Measurements from ENCODE around the gene PRPF6. TPM values are rescaled to one million over a fixed set of nuclear protein-coding genes. Genes with fewer than 3 reads are reported as not detected.
A peak's percentile ranks its signal among the peaks of the same experiment; 100 is the strongest.

PRPF6 gene, protein sequence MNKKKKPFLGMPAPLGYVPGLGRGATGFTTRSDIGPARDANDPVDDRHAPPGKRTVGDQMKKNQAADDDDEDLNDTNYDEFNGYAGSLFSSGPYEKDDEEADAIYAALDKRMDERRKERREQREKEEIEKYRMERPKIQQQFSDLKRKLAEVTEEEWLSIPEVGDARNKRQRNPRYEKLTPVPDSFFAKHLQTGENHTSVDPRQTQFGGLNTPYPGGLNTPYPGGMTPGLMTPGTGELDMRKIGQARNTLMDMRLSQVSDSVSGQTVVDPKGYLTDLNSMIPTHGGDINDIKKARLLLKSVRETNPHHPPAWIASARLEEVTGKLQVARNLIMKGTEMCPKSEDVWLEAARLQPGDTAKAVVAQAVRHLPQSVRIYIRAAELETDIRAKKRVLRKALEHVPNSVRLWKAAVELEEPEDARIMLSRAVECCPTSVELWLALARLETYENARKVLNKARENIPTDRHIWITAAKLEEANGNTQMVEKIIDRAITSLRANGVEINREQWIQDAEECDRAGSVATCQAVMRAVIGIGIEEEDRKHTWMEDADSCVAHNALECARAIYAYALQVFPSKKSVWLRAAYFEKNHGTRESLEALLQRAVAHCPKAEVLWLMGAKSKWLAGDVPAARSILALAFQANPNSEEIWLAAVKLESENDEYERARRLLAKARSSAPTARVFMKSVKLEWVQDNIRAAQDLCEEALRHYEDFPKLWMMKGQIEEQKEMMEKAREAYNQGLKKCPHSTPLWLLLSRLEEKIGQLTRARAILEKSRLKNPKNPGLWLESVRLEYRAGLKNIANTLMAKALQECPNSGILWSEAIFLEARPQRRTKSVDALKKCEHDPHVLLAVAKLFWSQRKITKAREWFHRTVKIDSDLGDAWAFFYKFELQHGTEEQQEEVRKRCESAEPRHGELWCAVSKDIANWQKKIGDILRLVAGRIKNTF
- 100 to 1,000 TPM in 1 of 3 donors, 10 to 100 TPM in 2; 95.9 to 101 (median 98.7) TPM for total RNA-seq

DNA sequence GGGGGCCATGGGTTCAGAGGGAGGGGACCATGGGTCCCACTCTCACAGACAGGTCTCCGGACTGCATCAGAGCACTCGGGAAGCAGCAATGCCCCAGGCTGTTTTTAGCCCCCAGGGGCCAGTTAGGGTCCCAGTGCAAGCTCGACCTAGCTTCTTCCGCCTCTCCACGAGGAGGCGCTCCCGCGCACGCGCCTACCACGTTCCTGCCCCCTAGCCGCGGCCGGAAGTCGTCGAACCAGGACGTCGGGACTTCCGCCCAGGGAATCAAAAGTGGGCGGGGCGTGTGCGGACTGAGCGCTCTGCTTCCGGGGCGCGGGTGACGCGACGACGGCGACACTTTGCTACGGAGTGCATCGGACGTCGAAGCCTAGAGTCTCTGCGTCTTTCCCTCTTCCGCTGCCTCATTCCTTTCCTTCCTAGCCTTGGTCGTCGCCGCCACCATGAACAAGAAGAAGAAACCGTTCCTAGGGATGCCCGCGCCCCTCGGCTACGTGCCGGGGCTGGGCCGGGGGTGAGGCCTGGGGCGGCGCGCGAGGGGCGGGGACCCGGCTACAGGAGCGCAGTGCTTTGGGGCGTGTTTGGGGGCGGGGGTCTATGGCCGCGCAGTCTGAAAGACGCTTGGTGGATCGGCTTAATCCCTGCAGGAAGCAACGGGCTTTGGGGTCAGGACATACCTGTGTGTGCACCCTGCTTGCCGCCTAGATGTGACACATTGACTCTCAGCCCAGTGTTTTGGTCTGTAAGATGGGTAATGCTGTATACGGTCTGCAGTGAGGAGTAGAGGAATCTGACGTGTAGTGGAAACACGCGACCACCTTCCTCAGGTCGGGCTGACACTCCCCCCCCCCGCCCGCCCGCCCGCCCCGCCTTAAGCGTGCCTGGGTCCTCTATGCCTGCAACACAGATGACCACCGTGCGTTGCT, at the start of gene PRPF6:
PRPF6 (plus strand) TSS at position 327 of the 923 bp plus-strand sequence; CDS start at position 441, 114 bp downstream.
- Mint-ChIP-seq H3K27me3 (ENCODE audit: low read depth) (no peaks in the 10 kb centered on the region), H3K4me1 (ENCODE audit: low read depth) (peaks cover 60% of the 10 kb centered on the region), H3K9me3 (no peaks in the 10 kb centered on the region), H3K36me3 (ENCODE audit: insufficient read depth) (peaks cover 28% of the 10 kb centered on the region), H3K4me3 (peak within 1 kb of the TSS; percentile 90)
- ATAC-seq (peak; percentile 53 to 65), DNase-seq (peak; percentile 93)

DNA sequence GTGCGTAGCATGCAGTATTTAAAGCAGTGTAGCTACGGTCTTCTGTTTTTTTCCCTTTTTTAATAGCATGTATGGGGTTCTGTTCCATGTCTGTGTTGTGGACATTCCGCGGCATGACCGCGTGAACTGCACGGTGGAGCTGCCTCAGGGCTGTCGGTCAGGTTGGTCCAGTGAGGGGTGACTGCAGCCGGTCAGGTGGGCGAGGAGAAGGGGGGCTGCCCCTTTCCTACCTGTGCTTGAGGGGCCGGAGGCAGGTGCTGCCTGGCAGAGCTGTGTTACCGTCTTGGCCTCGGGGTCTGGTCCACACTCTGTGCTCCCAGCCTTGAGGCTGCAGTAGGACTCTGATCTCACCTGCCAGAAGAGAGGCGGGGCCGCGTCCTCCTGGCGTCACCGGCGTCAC, 49.2 kb upstream of the PRPF6 start:
- Mint-ChIP-seq H3K36me3 (ENCODE audit: insufficient read depth) (peaks cover 40% of the 10 kb centered on the region), H3K4me3 (no peak overlapping the region), H3K9me3 (no peaks in the 10 kb centered on the region), H3K4me1 (ENCODE audit: low read depth) (peaks cover 2% of the 10 kb centered on the region), H3K27me3 (ENCODE audit: low read depth) (no peaks in the 10 kb centered on the region)
- ATAC-seq (no peak), DNase-seq (no peak)

GRCh38 chr20:63932606-63933160, 48.2 kb upstream of the PRPF6 start:
- DNase-seq (no peak), ATAC-seq (no peak)
- no peaks in the 10 kb centered on the region for H3K27me3 Mint-ChIP-seq (ENCODE audit: low read depth)
- H3K9me3 Mint-ChIP-seq = no peaks in the 10 kb centered on the region
- peaks cover 40% of the 10 kb centered on the region for H3K36me3 Mint-ChIP-seq (ENCODE audit: insufficient read depth)
- peaks cover 2% of the 10 kb centered on the region for H3K4me1 Mint-ChIP-seq (ENCODE audit: low read depth)
- no peak overlapping the region for H3K4me3 Mint-ChIP-seq

DNA sequence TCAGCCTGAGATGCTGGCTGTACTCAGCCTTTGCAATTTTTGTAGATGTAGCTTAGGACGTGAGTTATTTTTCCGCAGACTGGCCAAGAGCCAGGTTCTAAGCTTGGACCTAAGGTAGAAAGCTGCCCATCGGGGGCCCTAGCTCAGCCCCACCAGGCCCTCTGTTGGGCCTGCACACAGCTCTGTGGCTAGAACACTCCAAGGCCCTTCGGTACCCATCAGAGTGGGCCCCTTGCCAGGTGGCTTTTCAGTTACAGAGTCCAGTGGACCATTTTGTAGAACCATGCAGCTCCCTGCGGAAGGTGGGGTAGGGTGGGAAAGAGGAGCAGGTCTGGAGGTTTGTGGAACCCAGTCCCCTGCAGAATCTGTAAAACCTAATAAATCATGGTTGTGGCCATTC, 47.3 kb upstream of the PRPF6 start:
- DNase-seq = no peak
- H3K27me3 Mint-ChIP-seq (ENCODE audit: low read depth) = no peaks in the 10 kb centered on the region
- peaks cover 2% of the 10 kb centered on the region for H3K4me1 Mint-ChIP-seq (ENCODE audit: low read depth)
- H3K4me3 Mint-ChIP-seq = no peak overlapping the region
- peaks cover 33% of the 10 kb centered on the region for H3K36me3 Mint-ChIP-seq (ENCODE audit: insufficient read depth)
- H3K9me3 Mint-ChIP-seq = no peaks in the 10 kb centered on the region
- ATAC-seq = no peak

GRCh38 chr20:63934271-63935068, 46.5 kb upstream of the PRPF6 start:
- Mint-ChIP-seq H3K4me3 (no peak overlapping the region), H3K27me3 (ENCODE audit: low read depth) (no peaks in the 10 kb centered on the region), H3K4me1 (ENCODE audit: low read depth) (peaks cover 2% of the 10 kb centered on the region), H3K36me3 (ENCODE audit: insufficient read depth) (peaks cover 27% of the 10 kb centered on the region), H3K9me3 (no peaks in the 10 kb centered on the region)
- ATAC-seq (no peak), DNase-seq (no peak)

- Mint-ChIP-seq H3K4me1 (ENCODE audit: low read depth) (peaks cover 2% of the 10 kb centered on the region), H3K4me3 (no peak overlapping the region), H3K9me3 (no peaks in the 10 kb centered on the region), H3K27me3 (ENCODE audit: low read depth) (no peaks in the 10 kb centered on the region), H3K36me3 (ENCODE audit: insufficient read depth) (peaks cover 23% of the 10 kb centered on the region)
- no peak for DNase-seq
- no peak for ATAC-seq
These were observed 45.5 kb upstream of the PRPF6 start for GRCh38 chr20:63935447-63935846.

GRCh38 chr20:63937596-63937995, 43.3 kb upstream of the PRPF6 start:
- Mint-ChIP-seq H3K9me3 (no peaks in the 10 kb centered on the region), H3K4me3 (no peak overlapping the region), H3K27me3 (ENCODE audit: low read depth) (no peaks in the 10 kb centered on the region), H3K4me1 (ENCODE audit: low read depth) (peaks cover 13% of the 10 kb centered on the region), H3K36me3 (ENCODE audit: insufficient read depth) (peaks cover 18% of the 10 kb centered on the region)
- DNase-seq = no peak
- ATAC-seq = no peak

- peaks cover 13% of the 10 kb centered on the region for H3K4me1 Mint-ChIP-seq (ENCODE audit: low read depth)
- H3K36me3 Mint-ChIP-seq (ENCODE audit: insufficient read depth) = peaks cover 21% of the 10 kb centered on the region
- no peaks in the 10 kb centered on the region for H3K27me3 Mint-ChIP-seq (ENCODE audit: low read depth)
- DNase-seq (no peak), ATAC-seq (peak in 1 of 2 donors; percentile 14)
- no peak overlapping the region for H3K4me3 Mint-ChIP-seq
- no peaks in the 10 kb centered on the region for H3K9me3 Mint-ChIP-seq
These were observed 41.6 kb upstream of the PRPF6 start for GRCh38 chr20:63939061-63939935.

- H3K27me3 Mint-ChIP-seq (ENCODE audit: low read depth) = no peaks in the 10 kb centered on the region
- no peak for ATAC-seq
- DNase-seq = no peak
- H3K4me1 Mint-ChIP-seq (ENCODE audit: low read depth) = peaks cover 11% of the 10 kb centered on the region
- no peak overlapping the region for H3K4me3 Mint-ChIP-seq
- peaks cover 17% of the 10 kb centered on the region for H3K36me3 Mint-ChIP-seq (ENCODE audit: insufficient read depth)
- no peaks in the 10 kb centered on the region for H3K9me3 Mint-ChIP-seq
These were observed 40.9 kb upstream of the PRPF6 start for GRCh38 chr20:63940071-63940471.

GRCh38 chr20:63940472-63941266, 40.3 kb upstream of the PRPF6 start:
- Mint-ChIP-seq H3K36me3 (ENCODE audit: insufficient read depth) (peaks cover 17% of the 10 kb centered on the region), H3K4me3 (no peak overlapping the region), H3K9me3 (no peaks in the 10 kb centered on the region), H3K27me3 (ENCODE audit: low read depth) (no peaks in the 10 kb centered on the region), H3K4me1 (ENCODE audit: low read depth) (peaks cover 17% of the 10 kb centered on the region)
- ATAC-seq (no peak), DNase-seq (no peak)

DNA sequence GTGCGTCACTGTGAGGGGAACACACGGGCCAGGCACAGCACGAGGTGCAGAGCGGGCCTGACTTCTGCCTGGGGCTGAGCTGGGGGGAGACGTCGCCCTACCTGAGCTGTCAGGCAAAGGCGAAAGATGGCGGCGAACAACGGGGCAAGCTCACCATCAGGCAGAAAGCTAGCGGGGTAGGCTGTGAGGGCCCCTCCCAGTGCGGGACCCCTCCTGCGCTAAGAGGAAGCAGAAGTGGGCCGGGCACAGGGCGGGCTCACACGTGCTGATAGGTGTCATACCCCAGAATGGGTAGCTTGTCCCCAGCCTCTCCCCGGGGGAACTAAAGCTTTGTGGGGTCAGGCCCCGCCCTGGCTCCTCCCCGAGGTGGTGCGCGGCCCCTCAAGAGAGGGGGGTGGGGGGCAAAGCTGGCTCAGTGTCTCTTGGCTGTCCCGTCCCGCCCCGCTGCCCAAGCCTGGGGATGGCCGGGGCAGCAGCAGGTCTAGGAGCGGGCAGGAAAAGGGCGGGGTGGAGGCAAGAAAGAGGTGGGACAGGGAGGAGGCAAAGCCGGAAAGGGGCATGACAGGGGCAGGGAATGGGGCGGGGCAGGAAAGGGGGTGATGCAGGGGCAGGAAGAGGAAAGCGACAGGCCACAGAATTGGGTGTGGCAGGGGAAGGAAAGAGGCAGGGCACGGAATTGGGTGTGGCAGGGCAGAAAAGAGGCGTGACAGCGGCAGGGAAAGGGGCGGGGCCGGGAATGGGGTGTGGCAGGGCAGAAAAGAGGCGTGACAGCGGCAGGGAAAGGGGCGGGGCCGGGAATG, 39.5 kb upstream of the PRPF6 start:
- no peak overlapping the region for H3K4me3 Mint-ChIP-seq
- H3K27me3 Mint-ChIP-seq (ENCODE audit: low read depth) = no peaks in the 10 kb centered on the region
- peak; percentile 44 for DNase-seq
- no peaks in the 10 kb centered on the region for H3K9me3 Mint-ChIP-seq
- H3K36me3 Mint-ChIP-seq (ENCODE audit: insufficient read depth) = peaks cover 10% of the 10 kb centered on the region
- H3K4me1 Mint-ChIP-seq (ENCODE audit: low read depth) = peaks cover 17% of the 10 kb centered on the region
- peak; percentile 58 to 68 for ATAC-seq
